ENCODE data around the gene INPP5A.

INPP5A gene

DNA sequence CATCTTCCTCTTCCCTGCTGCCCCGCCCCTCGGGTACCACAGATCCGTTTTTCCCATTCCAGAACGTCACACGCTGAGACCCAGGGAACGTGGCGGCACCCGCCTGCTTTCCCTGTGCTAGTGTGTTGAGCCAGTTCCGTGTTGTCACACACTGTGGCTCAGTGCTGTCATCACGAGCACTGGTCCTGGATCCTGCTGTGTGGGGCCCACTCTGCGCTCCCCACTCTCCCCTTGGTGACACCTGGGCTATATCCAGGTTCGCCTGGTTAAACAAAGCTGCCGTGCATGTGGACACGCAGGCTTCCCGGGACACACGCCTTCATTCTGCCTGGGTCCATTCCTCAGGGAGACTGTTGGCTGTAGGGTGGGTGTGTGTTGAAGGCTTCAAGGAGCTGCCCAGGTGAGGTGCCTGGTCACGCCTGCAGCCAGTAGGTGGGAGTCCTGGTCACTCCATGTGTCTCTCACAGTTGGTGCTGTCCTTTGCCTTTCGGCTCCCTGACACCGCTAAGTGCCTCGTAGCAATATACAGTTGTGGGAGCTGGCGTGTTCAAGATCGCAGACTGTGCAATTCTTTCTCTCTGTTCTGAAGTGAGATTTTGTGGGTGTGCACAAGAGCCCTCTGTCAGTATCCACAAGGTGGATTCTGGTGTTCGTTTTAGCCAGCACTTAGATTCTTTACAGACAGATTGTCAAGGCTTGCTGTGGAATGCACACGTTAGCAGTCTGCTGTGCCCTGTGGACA, 88.6 kb downstream of the INPP5A start:
- DNase-seq = no peak

DNA sequence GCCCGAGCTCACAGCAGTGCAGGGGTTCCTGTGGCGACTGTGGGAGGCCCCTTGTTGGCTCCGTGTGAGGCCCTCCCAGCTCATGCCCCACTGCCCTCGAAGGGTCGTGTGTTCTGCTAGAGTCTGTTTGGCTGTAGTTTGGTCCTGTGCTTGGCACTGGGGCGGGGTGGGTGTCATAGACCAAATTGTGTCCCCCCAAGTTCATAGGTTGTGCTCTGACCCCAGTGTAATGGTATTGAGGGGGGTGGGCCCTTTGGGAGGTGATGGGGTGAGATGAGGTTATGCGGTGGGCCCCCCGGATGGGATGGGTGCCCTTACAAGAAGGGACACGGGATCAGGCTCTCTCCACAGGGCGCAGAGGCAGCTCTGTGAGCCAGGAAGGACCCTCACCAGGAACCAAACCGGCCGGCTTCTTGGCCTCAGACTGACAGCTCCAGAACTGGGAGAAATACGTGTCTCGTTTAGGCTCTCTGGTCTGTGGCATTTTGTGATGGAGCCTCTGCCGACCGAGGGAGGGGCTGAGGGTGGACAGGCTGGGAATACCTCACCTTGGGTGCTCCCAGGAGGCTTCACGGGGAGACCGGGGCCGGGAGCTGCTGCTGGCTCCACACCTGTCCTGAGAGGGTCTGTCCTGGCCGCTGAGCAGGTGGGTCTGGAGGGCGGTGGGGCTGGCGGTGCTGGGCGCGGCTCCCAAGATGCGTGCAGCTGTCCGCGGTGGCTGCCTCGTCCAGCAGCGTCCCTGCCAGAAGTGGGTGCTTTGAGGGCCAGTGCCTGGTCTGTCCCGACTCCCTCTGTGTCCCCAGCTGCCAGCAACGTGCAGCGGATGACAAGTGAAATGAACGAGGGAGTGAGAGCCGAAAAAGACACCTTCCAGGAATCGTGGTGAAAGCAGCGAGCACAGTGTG, 89.4 kb downstream of the INPP5A start:
- DNase-seq = peak in 6 of 56 donors; percentile 30 to 53 (median 43)

GRCh38 chr10:132627666-132628531, 90.3 kb downstream of the INPP5A start:
- peak in 26 of 56 donors; percentile 22 to 76 (median 51) for DNase-seq

- DNase-seq = no peak
These were observed 91.6 kb downstream of the INPP5A start for GRCh38 chr10:132628966-132629900.

DNA sequence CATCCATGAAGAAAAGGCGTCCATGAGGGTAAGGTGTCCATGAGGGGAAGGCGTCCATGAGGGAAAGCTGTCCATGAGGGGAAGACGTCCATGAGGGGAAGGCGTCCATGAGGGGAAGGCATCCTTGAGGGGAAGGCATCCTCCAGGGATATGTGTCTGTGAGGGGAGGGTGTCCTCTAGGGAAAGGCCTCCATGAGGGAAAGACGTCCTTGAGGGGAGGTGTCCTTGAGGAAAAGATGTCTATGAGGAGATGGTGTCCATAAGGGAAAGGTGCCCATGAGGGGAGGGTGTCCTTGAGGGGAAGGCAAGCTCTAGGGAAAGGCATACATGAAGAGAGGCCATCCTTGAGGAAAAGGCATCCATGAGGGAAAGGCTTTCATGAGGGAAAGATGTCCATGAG, 92.6 kb downstream of the INPP5A start:
- no peak for DNase-seq

- DNase-seq = peak in 4 of 56 donors; percentile 36 to 47 (median 38)
These were observed 93.2 kb downstream of the INPP5A start for GRCh38 chr10:132630666-132631337.

DNA sequence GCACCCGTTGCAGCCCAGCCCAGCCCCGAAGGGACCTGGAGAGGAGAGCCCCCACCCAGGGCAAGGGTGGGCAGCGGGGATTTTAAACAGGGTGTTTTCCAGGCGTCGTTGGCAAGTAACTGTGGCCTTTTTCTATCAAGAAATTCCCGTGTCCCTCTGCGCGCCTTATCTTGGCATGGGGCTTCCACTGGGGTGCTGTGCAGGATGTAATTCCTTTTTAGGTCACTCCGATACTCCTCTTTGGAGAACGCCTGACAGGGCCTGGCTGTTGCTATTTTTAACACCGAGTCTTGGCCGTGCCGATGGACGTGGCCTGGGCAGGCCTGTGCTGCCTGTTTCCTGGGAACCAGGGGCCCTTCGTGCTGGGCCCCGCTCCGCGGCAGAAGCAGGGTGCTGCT, 93.8 kb downstream of the INPP5A start:
- DNase-seq = peak in 4 of 56 donors; percentile 30 to 55 (median 43)

- DNase-seq = peak in 10 of 56 donors; percentile 25 to 58 (median 46)
These were observed 94.5 kb downstream of the INPP5A start for GRCh38 chr10:132632091-132632561.

DNA sequence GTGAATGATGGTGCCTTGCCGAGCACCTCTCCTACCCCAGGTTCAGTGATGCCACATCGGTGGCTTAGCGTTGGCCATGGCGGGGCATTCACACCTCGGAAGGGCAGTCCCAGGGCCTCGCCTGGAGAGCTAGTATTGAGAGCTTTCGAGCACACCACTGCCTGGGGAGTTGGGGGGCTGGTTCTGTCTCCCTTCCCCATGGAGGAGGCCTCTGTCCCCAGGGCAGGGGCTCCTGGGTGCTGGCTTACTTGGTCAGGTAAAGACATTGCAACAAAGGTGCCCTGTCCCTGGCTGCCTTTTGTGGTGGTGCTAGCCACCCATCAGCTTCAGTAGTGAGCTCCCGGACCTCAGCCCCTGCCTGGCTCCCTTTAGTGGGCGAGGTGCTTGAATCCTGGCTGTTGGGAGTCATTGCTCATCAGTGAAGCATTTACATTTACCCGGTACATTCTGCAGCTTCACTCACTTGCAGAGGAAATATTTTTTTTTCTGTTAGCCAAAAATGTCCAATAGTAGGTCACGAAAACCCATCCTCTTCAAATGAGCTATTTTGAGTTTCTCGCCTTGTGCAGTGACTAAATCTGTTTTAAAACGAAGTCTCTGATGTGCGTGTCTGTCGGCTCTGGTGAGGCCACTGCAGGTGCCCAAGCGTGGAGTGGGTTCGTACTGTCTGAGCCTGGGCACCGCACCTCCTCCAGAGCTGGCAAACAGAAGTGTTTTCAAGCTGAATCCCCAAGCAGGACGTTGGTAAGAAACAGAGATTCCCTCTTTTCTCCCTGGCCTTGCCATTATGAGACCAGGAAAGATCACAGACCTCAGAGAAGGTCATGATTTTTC, 95.5 kb downstream of the INPP5A start:
- no peak for DNase-seq

DNA sequence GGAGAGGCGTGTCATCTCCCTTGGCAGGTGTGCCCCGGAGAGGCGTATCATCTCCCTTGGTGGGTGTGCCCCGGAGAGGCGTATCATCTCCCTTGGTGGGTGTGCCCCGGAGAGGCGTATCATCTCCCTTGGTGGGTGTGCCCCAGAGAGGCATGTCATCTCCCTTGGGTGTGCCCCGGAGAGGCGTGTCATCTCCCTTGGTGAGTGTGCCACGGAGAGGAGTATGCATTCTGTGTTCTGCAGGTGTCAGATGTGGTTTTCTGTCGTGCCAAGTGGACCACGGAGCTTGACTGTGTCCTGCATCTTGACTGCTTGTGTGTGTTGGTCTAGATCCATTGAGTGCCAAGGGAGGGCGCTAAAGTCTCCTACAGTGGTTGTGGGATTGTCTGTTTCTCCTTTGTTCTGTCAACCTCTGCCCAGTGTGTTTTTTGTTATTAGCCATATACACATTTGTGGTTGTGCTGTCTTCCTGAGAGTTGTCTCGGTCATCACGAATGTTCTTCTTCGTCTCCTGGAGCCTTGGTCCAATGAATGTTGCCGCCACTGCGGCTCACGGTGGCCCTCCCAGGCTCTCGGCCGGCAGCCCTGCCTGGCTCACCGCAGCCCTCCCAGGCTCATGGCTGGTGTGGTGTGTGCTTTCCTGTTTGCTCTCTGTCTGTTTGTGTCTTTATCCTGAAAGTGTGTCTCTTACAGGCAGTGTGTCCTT, 96.8 kb downstream of the INPP5A start:
- DNase-seq = peak in 8 of 56 donors; percentile 26 to 70 (median 58)

DNA sequence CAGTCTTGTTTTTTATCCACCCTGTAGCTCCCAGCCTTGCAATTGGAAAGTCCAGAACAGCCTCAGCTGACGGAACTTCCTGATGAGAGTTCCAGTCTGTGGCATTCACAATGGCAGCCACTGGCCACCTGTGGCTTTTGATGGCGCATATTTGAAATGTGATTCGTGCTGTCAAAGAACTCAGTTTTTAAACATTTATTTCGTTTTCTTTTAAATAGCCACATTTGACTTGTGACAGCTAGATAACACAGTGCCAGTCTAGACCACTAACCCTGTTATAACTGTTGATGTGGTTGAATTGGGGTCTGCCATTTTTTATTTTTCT, 97.3 kb downstream of the INPP5A start:
- DNase-seq = no peak

DNA sequence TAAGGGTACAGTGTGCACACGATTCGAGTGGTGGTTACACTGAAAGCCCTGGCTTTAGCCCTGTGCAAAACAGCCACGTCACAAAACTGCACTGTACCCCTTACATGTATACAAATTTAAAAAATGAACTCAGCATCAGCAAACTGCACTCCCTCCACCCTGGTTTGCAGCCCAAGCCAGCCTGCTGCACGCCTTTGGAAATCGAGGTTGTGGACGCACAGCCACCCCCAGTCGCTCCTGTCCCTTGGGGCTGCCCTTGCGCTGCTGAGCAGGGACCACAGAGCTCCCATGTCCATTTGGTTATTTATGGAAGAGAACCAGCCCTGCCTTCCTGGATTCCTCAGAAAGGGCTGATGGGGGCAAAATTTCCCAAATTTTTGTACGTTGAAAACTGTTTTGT, 98.8 kb downstream of the INPP5A start:
- DNase-seq = no peak

- DNase-seq = peak in 14 of 56 donors; percentile 26 to 70 (median 44)
These were observed 100.0 kb downstream of the INPP5A start for GRCh38 chr10:132637477-132638129.

DNA sequence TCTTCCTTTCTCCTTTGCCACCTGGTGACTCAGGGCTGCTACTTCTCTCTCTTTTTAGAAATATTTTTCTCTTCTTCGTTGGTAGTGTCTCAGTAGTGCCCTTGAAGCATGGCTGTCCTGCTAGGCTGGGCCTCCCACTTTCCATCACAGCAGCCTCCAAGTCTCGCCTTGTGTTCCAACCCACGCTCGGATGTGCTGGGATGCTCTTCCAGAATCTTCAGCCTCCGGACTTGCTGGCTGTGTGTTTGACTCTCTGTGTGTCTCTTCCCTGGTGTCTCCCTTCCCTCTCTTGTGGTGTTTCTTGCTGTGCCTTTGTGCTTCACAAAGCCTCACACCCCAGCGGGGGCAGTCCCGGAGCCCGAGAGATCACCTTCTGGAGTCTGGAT, 100.5 kb downstream of the INPP5A start:
- DNase-seq = peak in 1 of 56 donors; percentile 70

DNA sequence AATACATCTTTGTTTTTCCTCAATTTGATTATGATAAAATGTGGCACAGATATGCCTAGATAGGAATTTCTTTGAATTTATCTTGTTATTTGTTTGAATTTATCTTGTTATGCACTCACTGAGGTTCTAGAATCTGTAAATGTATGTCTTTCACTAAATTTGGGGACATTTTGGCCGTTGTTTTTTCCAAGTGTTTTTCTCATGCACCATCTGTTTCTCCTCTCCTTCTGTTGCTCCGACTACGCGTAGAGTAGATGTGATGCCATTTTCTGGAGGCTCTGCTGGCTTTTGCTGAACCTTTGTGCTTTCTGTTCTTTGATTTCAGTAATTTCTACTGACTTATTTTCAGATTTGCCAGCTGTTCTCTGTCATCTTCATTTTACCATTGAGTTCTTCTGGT, 101.9 kb downstream of the INPP5A start:
- DNase-seq = no peak

- DNase-seq = no peak
These were observed 102.9 kb downstream of the INPP5A start for GRCh38 chr10:132640326-132641125.

- peak in 1 of 56 donors; percentile 33 for DNase-seq
These were observed 103.8 kb downstream of the INPP5A start for GRCh38 chr10:132641401-132641800.

Data from nucleus accumbens (tissue), 56 donors.